SK-N-SH treated with all-trans-retinoic acid at 6 μM for 48 hours (cell line): Measurements from ENCODE around the gene MCU.
A peak's percentile ranks its signal among the peaks of the same experiment; 100 is the strongest.

Source experiments
- GLIS3 ChIP-seq: fragments of 250-450 bp; sonication (Bioruptor Pico); IDR thresholded peaks from 2 replicates; pipeline ENCODE4 v1.5.0; 2020; ENCODE audit warnings: mild to moderate bottlenecking, moderate library complexity
- ISL1 ChIP-seq: fragments of 250-450 bp; sonication (Bioruptor Pico); IDR thresholded peaks from 2 replicates; pipeline ENCODE4 v2.1.2; 2022; ENCODE audit warnings: mild to moderate bottlenecking, moderate library complexity
- RARB ChIP-seq: fragments of 250-450 bp; sonication (Bioruptor Pico); IDR thresholded peaks from 2 replicates; pipeline ENCODE4 v1.8.0; 2021; ENCODE audit warnings: mild to moderate bottlenecking, moderate library complexity
- SNAI2 ChIP-seq: fragments of 250-450 bp; sonication (Bioruptor Pico); IDR thresholded peaks from 2 replicates; pipeline ENCODE4 v1.5.0; 2020; ENCODE audit warnings: mild to moderate bottlenecking, moderate library complexity
- ZFP3 ChIP-seq: fragments of 250-450 bp; sonication (Bioruptor Pico); IDR thresholded peaks from 2 replicates; pipeline ENCODE4 v1.5.0; 2020; ENCODE audit warnings: mild to moderate bottlenecking, moderate library complexity
- TF ChIP-seq, protein P1 (sequence below): fragments of 250-450 bp; sonication (Bioruptor Pico); IDR thresholded peaks from 2 replicates; pipeline ENCODE4 v1.8.0; 2020; ENCODE audit warnings: mild to moderate bottlenecking, moderate library complexity, borderline replicate concordance
- TF ChIP-seq, protein P2 (sequence below): fragments of 250-450 bp; sonication (Bioruptor Pico); IDR thresholded peaks from 2 replicates; pipeline ENCODE4 v1.5.0; 2020; ENCODE audit warnings: mild to moderate bottlenecking, moderate library complexity

DNA sequence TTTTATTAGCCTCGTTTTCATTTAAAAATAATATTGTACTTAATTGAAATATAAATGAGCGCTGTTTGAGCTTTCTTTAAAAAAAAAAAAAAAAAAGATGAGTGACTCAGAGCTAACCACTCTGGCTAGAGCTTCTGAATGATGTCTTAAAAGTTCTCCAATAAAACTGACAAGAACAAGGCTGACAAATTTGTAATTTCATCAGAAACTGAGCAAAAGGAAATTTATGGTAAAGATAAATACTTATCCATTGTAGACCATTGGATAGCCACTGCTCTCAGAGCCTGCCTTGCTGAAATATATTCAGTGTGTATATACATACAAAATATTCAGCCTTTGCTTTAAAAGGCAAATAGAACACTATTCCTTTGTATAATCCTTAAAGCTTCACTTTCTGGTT lies 110.4 kb downstream of the MCU start:
- TF ChIP-seq ZFP3 (CRISPR knock-in tag) = no peak
- TF ChIP-seq GLIS3 (CRISPR knock-in tag) = no peak
- TF ChIP-seq ISL1 (CRISPR knock-in tag) = peak; percentile 60
- no peak for TF ChIP-seq RARB
- TF ChIP-seq, protein P1, sequence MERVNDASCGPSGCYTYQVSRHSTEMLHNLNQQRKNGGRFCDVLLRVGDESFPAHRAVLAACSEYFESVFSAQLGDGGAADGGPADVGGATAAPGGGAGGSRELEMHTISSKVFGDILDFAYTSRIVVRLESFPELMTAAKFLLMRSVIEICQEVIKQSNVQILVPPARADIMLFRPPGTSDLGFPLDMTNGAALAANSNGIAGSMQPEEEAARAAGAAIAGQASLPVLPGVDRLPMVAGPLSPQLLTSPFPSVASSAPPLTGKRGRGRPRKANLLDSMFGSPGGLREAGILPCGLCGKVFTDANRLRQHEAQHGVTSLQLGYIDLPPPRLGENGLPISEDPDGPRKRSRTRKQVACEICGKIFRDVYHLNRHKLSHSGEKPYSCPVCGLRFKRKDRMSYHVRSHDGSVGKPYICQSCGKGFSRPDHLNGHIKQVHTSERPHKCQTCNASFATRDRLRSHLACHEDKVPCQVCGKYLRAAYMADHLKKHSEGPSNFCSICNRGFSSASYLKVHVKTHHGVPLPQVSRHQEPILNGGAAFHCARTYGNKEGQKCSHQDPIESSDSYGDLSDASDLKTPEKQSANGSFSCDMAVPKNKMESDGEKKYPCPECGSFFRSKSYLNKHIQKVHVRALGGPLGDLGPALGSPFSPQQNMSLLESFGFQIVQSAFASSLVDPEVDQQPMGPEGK (CRISPR knock-in tag) = no peak
- TF ChIP-seq SNAI2 (CRISPR knock-in tag) = no peak
- TF ChIP-seq, protein P2, sequence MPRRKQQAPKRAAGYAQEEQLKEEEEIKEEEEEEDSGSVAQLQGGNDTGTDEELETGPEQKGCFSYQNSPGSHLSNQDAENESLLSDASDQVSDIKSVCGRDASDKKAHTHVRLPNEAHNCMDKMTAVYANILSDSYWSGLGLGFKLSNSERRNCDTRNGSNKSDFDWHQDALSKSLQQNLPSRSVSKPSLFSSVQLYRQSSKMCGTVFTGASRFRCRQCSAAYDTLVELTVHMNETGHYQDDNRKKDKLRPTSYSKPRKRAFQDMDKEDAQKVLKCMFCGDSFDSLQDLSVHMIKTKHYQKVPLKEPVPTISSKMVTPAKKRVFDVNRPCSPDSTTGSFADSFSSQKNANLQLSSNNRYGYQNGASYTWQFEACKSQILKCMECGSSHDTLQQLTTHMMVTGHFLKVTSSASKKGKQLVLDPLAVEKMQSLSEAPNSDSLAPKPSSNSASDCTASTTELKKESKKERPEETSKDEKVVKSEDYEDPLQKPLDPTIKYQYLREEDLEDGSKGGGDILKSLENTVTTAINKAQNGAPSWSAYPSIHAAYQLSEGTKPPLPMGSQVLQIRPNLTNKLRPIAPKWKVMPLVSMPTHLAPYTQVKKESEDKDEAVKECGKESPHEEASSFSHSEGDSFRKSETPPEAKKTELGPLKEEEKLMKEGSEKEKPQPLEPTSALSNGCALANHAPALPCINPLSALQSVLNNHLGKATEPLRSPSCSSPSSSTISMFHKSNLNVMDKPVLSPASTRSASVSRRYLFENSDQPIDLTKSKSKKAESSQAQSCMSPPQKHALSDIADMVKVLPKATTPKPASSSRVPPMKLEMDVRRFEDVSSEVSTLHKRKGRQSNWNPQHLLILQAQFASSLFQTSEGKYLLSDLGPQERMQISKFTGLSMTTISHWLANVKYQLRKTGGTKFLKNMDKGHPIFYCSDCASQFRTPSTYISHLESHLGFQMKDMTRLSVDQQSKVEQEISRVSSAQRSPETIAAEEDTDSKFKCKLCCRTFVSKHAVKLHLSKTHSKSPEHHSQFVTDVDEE = no peak
